CD4-positive, CD25-positive, alpha-beta regulatory T cell (primary cell): ENCODE measurements around the gene RAB11FIP4. TPM values are rescaled to one million over a fixed set of nuclear protein-coding genes. Genes with fewer than 3 reads are reported as not detected.
A peak's percentile ranks its signal among the peaks of the same experiment; 100 is the strongest.
"Not testable (repeated sequence)": the region's sequence is repeated elsewhere in the genome, so short reads cannot be mapped to it uniquely, and the experiment has no call there.

Source experiments
- ATAC-seq, 2 donors: fragments of 150-1000 bp; cut with Tn5 transposase; one replicate each; pipeline ENCODE4 v1.10.0; 2021; ENCODE audit warnings: low read depth in 2 of 2, moderate number of reproducible peaks in 2 of 2, moderate library complexity in 1 of 2
- DNase-seq, 3 donors: peaks; one replicate each; pipeline versions ENCODE4 v3.0.0 to v3.0.0-alpha.2; 2012 to 2022; ENCODE audit warnings: mixed read lengths in 1 of 3
- H3K27ac ChIP-seq: one replicate; pipeline ENCODE4 v1.7.0; 2013; ENCODE audit warnings: mild to moderate bottlenecking, low read length; ENCODE audit not compliant: insufficient read depth, poor library complexity, severe bottlenecking
- H3K27me3 ChIP-seq: one replicate; pipeline ENCODE4 v1.7.0; 2013; ENCODE audit warnings: low read length; ENCODE audit not compliant: control insufficient read depth, insufficient read depth
- H3K36me3 ChIP-seq: one replicate; pipeline ENCODE4 v1.7.0; 2013; ENCODE audit warnings: mild to moderate bottlenecking, low read length, moderate library complexity; ENCODE audit not compliant: control insufficient read depth, insufficient read depth
- H3K4me1 ChIP-seq: 2 replicates; pipeline ENCODE4 v1.7.0; 2013; ENCODE audit warnings: mild to moderate bottlenecking, low read length; ENCODE audit not compliant: insufficient read depth, control insufficient read depth, poor library complexity, severe bottlenecking
- H3K4me3 ChIP-seq: one replicate; pipeline ENCODE4 v1.7.0; 2013; ENCODE audit warnings: low read depth, mild to moderate bottlenecking, low read length, moderate library complexity
- H3K9me3 ChIP-seq, 2 experiments: 1 replicate in 1 of 2; 2 replicates in 1 of 2; pipeline ENCODE4 v1.7.0; 2013; ENCODE audit warnings: low read length in 2 of 2, mild to moderate bottlenecking in 1 of 2, moderate library complexity in 1 of 2; ENCODE audit not compliant: control insufficient read depth in 2 of 2
- H3K27ac Mint-ChIP-seq, 3 donors: one replicate each; pipeline ENCODE4 v1.8.0; 2020 to 2022; ENCODE audit warnings: mild to moderate bottlenecking in 3 of 3, mixed read lengths in 3 of 3, moderate library complexity in 2 of 3
- H3K27me3 Mint-ChIP-seq: one replicate; pipeline ENCODE4 v1.8.0; 2022; ENCODE audit warnings: mild to moderate bottlenecking, mixed read lengths
- H3K36me3 Mint-ChIP-seq: one replicate; pipeline ENCODE4 v1.8.0; 2020; ENCODE audit warnings: mixed read lengths
- H3K4me1 Mint-ChIP-seq, 4 donors: one replicate each; pipeline ENCODE4 v1.8.0; 2020 to 2022; ENCODE audit warnings: mixed read lengths in 4 of 4, mild to moderate bottlenecking in 1 of 4
- H3K4me3 Mint-ChIP-seq, 4 donors: one replicate each; pipeline ENCODE4 v1.8.0; 2020 to 2022; ENCODE audit warnings: mild to moderate bottlenecking in 4 of 4, mixed read lengths in 4 of 4, moderate library complexity in 3 of 4
- H3K9me3 Mint-ChIP-seq, 7 donors: one replicate each; pipeline ENCODE4 v1.8.0; 2020 to 2022; ENCODE audit warnings: mixed read lengths in 7 of 7, mild to moderate bottlenecking in 3 of 7, moderate library complexity in 2 of 7
- polyA plus RNA-seq, 4 donors: library from polyadenylated mRNA; unstranded; fragments of 300-500 nt; fragmentation: Illumina TruSeq; gene quantifications; one replicate each; pipeline ENCODE4 v1.2.3, GENCODE V29; 2021
- total RNA-seq: library from RNA; stranded (reverse); gene quantifications from one replicate; pipeline ENCODE4 v1.2.3, GENCODE V29; 2022

The RAB11FIP4 gene
- 79.7 TPM for total RNA-seq
- 10 to 100 TPM; 23.1 to 28.4 (median 23.4) TPM for polyA plus RNA-seq

GRCh38 chr17:31391496-31391949 lies at the start of gene RAB11FIP4:
RAB11FIP4 (plus strand) TSS chr17:31391675; CDS start chr17:31391853, 178 bp downstream.
- H3K36me3 ChIP-seq, result no peaks in the 10 kb centered on the region
- Mint-ChIP-seq H3K4me1 (peaks cover 0 to 17% (median 11%) of the 10 kb centered on the region in 4 donors), H3K36me3 (no peaks in the 10 kb centered on the region), H3K27me3 (peaks cover 65% of the 10 kb centered on the region), H3K4me3 (peak within 1 kb of the TSS; percentile 69 to 84 (median 74)), H3K9me3 (peaks cover 0 to 3% (median 0%) of the 10 kb centered on the region in 7 donors), H3K27ac (peak within 1 kb of the TSS in 1 of 3 donors; percentile 62)
- H3K27ac ChIP-seq, result no peak within 1 kb of the TSS
- no peaks in the 10 kb centered on the region for H3K9me3 ChIP-seq
- peaks cover 9% of the 10 kb centered on the region for H3K27me3 ChIP-seq
- DNase-seq (no peak), ATAC-seq (no peak)
- no peak within 1 kb of the TSS for H3K4me3 ChIP-seq
- H3K4me1 ChIP-seq, result peaks cover 8% of the 10 kb centered on the region

- not testable (repeated sequence) for H3K4me1 ChIP-seq, ATAC-seq, H3K9me3 ChIP-seq, H3K27me3 ChIP-seq, H3K4me1 Mint-ChIP-seq, H3K4me3 ChIP-seq, H3K27ac Mint-ChIP-seq, DNase-seq, H3K27ac ChIP-seq, H3K9me3 Mint-ChIP-seq, H3K27me3 Mint-ChIP-seq, H3K4me3 Mint-ChIP-seq
- peaks cover 58% of the 10 kb centered on the region for H3K36me3 ChIP-seq
- H3K36me3 Mint-ChIP-seq, result peaks cover 28% of the 10 kb centered on the region
These were observed 46.2 kb upstream of the RAB11FIP4 start for GRCh38 chr17:31345191-31345747.

GRCh38 chr17:31349454-31349853 lies 42.0 kb upstream of the RAB11FIP4 start:
- no peaks in the 10 kb centered on the region for H3K4me1 ChIP-seq
- H3K9me3 ChIP-seq, result no peaks in the 10 kb centered on the region
- no peak overlapping the region for H3K27ac ChIP-seq
- ATAC-seq (no peak), DNase-seq (no peak)
- H3K36me3 Mint-ChIP-seq, result peaks cover 30% of the 10 kb centered on the region
- no peaks in the 10 kb centered on the region for H3K27me3 Mint-ChIP-seq
- H3K4me1 Mint-ChIP-seq, result no peaks in the 10 kb centered on the region
- peaks cover 50% of the 10 kb centered on the region for H3K36me3 ChIP-seq
- no peaks in the 10 kb centered on the region for H3K27me3 ChIP-seq
- no peak overlapping the region for H3K4me3 Mint-ChIP-seq
- H3K9me3 Mint-ChIP-seq, result no peaks in the 10 kb centered on the region
- no peak overlapping the region for H3K4me3 ChIP-seq
- H3K27ac Mint-ChIP-seq, result no peak overlapping the region

GRCh38 chr17:31355935-31356334 lies 35.5 kb upstream of the RAB11FIP4 start:
- Mint-ChIP-seq H3K4me1 (no peaks in the 10 kb centered on the region), H3K36me3 (peaks cover 50% of the 10 kb centered on the region), H3K27ac (no peak overlapping the region), H3K9me3 (no peaks in the 10 kb centered on the region), H3K27me3 (no peaks in the 10 kb centered on the region), H3K4me3 (no peak overlapping the region)
- Histone ChIP-seq H3K27ac (no peak overlapping the region), H3K4me3 (no peak overlapping the region), H3K36me3 (peaks cover 69% of the 10 kb centered on the region), H3K9me3 (no peaks in the 10 kb centered on the region), H3K4me1 (no peaks in the 10 kb centered on the region), H3K27me3 (no peaks in the 10 kb centered on the region)
- no peak for ATAC-seq
- DNase-seq, result no peak

GRCh38 chr17:31357091-31357490 lies 34.4 kb upstream of the RAB11FIP4 start:
- ATAC-seq, result no peak
- peaks cover 75% of the 10 kb centered on the region for H3K36me3 ChIP-seq

GRCh38 chr17:31357839-31358394 lies 33.6 kb upstream of the RAB11FIP4 start:
- H3K27me3 ChIP-seq, result no peaks in the 10 kb centered on the region
- peaks cover 57% of the 10 kb centered on the region for H3K36me3 Mint-ChIP-seq
- H3K4me1 Mint-ChIP-seq, result peaks cover 0 to 2% (median 0%) of the 10 kb centered on the region in 4 donors
- H3K36me3 ChIP-seq, result peaks cover 75% of the 10 kb centered on the region
- no peaks in the 10 kb centered on the region for H3K9me3 Mint-ChIP-seq
- no peak overlapping the region for H3K4me3 ChIP-seq
- H3K27me3 Mint-ChIP-seq, result no peaks in the 10 kb centered on the region
- ATAC-seq (no peak), DNase-seq (no peak)
- H3K27ac ChIP-seq, result no peak overlapping the region
- H3K4me3 Mint-ChIP-seq, result no peak overlapping the region
- no peaks in the 10 kb centered on the region for H3K4me1 ChIP-seq
- H3K27ac Mint-ChIP-seq, result no peak overlapping the region
- H3K9me3 ChIP-seq, result no peaks in the 10 kb centered on the region

More at GRCh38 chr17:31357091-31357490, 34.4 kb upstream of the RAB11FIP4 start:
- no peaks in the 10 kb centered on the region for H3K27me3 Mint-ChIP-seq
- H3K4me3 ChIP-seq, result no peak overlapping the region
- H3K36me3 Mint-ChIP-seq, result peaks cover 50% of the 10 kb centered on the region
- no peaks in the 10 kb centered on the region for H3K4me1 ChIP-seq
- H3K9me3 ChIP-seq, result no peaks in the 10 kb centered on the region
- no peak overlapping the region for H3K4me3 Mint-ChIP-seq
- H3K9me3 Mint-ChIP-seq, result no peaks in the 10 kb centered on the region
- H3K27me3 ChIP-seq, result no peaks in the 10 kb centered on the region
- H3K27ac Mint-ChIP-seq, result no peak overlapping the region
- no peak overlapping the region for H3K27ac ChIP-seq
- H3K4me1 Mint-ChIP-seq, result peaks cover 0 to 2% (median 0%) of the 10 kb centered on the region in 4 donors
- no peak for DNase-seq

GRCh38 chr17:31364012-31364411 lies 27.5 kb upstream of the RAB11FIP4 start:
- H3K4me3 Mint-ChIP-seq, result no peak overlapping the region
- no peak overlapping the region for H3K27ac Mint-ChIP-seq
- DNase-seq (no peak), ATAC-seq (no peak)
- Histone ChIP-seq H3K27ac (no peak overlapping the region), H3K27me3 (no peaks in the 10 kb centered on the region), H3K36me3 (peaks cover 63% of the 10 kb centered on the region), H3K4me1 (no peaks in the 10 kb centered on the region), H3K9me3 (no peaks in the 10 kb centered on the region), H3K4me3 (no peak overlapping the region)
- H3K27me3 Mint-ChIP-seq, result no peaks in the 10 kb centered on the region
- peaks cover 0 to 7% (median under 1%) of the 10 kb centered on the region in 4 donors for H3K4me1 Mint-ChIP-seq
- H3K36me3 Mint-ChIP-seq, result peaks cover 36% of the 10 kb centered on the region
- H3K9me3 Mint-ChIP-seq, result no peaks in the 10 kb centered on the region

GRCh38 chr17:31366088-31366487 lies 25.4 kb upstream of the RAB11FIP4 start:
- peaks cover 25% of the 10 kb centered on the region for H3K36me3 Mint-ChIP-seq
- H3K36me3 ChIP-seq, result peaks cover 54% of the 10 kb centered on the region
- no peaks in the 10 kb centered on the region for H3K27me3 Mint-ChIP-seq
- H3K27ac ChIP-seq, result no peak overlapping the region
- H3K4me1 Mint-ChIP-seq, result peaks cover 3 to 8% (median 4%) of the 10 kb centered on the region in 4 donors
- H3K9me3 ChIP-seq, result no peaks in the 10 kb centered on the region
- no peak overlapping the region for H3K27ac Mint-ChIP-seq
- no peak overlapping the region for H3K4me3 ChIP-seq
- ATAC-seq (no peak), DNase-seq (no peak)
- H3K27me3 ChIP-seq, result no peaks in the 10 kb centered on the region
- no peaks in the 10 kb centered on the region for H3K4me1 ChIP-seq
- no peak overlapping the region for H3K4me3 Mint-ChIP-seq
- no peaks in the 10 kb centered on the region for H3K9me3 Mint-ChIP-seq
